Liver (tissue), 3 donors: ENCODE results near the gene NCAM2.

Source experiments
- CTCF ChIP-seq: fragments of 150-350 bp; IDR thresholded peaks from 2 replicates; pipeline ENCODE4 v1.5.1; 2017; ENCODE audit warnings: improper control_type of control experiment, low read depth, low read length; ENCODE audit not compliant: missing input control
- EGR1 ChIP-seq, 2 donors: IDR thresholded peaks; 2 replicates each; pipeline ENCODE4 v1.6.1; 2016 to 2018; ENCODE audit warnings: antibody characterized with exemption in 2 of 2, low read depth in 2 of 2
- FOXA1 ChIP-seq: IDR thresholded peaks from 2 replicates; pipeline ENCODE4 v1.6.1; 2016; ENCODE audit warnings: antibody characterized with exemption
- FOXA2 ChIP-seq: IDR thresholded peaks from 2 replicates; pipeline ENCODE4 v1.6.1; 2016; ENCODE audit warnings: antibody characterized with exemption
- HNF4G ChIP-seq: IDR thresholded peaks from 2 replicates; pipeline ENCODE4 v1.6.1; 2016; ENCODE audit warnings: antibody characterized with exemption
- MAX ChIP-seq: IDR thresholded peaks from 2 replicates; pipeline ENCODE4 v1.6.1; 2016; ENCODE audit warnings: antibody characterized with exemption
- RAD21 ChIP-seq, 2 donors: IDR thresholded peaks; 2 replicates each; pipeline ENCODE4 v1.6.1; 2016; ENCODE audit warnings: antibody characterized with exemption in 2 of 2, mild to moderate bottlenecking in 2 of 2
- SP1 ChIP-seq: IDR thresholded peaks from 2 replicates; pipeline ENCODE4 v1.6.1; 2018; ENCODE audit warnings: antibody characterized with exemption, mild to moderate bottlenecking
- TAF1 ChIP-seq: conservative IDR thresholded peaks from 2 replicates; pipeline ENCODE4 v1.6.1; 2016; ENCODE audit warnings: antibody characterized with exemption, mild to moderate bottlenecking
- YY1 ChIP-seq: IDR thresholded peaks from 2 replicates; pipeline ENCODE4 v1.6.1; 2016; ENCODE audit warnings: antibody characterized with exemption, mild to moderate bottlenecking
- ZBTB33 ChIP-seq: IDR thresholded peaks from 2 replicates; pipeline ENCODE4 v1.6.1; 2016; ENCODE audit warnings: antibody characterized with exemption
- TF ChIP-seq, protein P1 (sequence below): IDR thresholded peaks from 2 replicates; pipeline ENCODE4 v1.6.1; 2016; ENCODE audit warnings: antibody characterized with exemption, mild to moderate bottlenecking
- donor health status: healthy.
- donor health status: healthy.

- no peak for TF ChIP-seq CTCF
- no peak for TF ChIP-seq TAF1
- TF ChIP-seq HNF4G = no peak
- TF ChIP-seq, protein P1, sequence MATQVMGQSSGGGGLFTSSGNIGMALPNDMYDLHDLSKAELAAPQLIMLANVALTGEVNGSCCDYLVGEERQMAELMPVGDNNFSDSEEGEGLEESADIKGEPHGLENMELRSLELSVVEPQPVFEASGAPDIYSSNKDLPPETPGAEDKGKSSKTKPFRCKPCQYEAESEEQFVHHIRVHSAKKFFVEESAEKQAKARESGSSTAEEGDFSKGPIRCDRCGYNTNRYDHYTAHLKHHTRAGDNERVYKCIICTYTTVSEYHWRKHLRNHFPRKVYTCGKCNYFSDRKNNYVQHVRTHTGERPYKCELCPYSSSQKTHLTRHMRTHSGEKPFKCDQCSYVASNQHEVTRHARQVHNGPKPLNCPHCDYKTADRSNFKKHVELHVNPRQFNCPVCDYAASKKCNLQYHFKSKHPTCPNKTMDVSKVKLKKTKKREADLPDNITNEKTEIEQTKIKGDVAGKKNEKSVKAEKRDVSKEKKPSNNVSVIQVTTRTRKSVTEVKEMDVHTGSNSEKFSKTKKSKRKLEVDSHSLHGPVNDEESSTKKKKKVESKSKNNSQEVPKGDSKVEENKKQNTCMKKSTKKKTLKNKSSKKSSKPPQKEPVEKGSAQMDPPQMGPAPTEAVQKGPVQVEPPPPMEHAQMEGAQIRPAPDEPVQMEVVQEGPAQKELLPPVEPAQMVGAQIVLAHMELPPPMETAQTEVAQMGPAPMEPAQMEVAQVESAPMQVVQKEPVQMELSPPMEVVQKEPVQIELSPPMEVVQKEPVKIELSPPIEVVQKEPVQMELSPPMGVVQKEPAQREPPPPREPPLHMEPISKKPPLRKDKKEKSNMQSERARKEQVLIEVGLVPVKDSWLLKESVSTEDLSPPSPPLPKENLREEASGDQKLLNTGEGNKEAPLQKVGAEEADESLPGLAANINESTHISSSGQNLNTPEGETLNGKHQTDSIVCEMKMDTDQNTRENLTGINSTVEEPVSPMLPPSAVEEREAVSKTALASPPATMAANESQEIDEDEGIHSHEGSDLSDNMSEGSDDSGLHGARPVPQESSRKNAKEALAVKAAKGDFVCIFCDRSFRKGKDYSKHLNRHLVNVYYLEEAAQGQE = no peak
- no peak for TF ChIP-seq YY1
- no peak for TF ChIP-seq MAX
- no peak for TF ChIP-seq SP1
- TF ChIP-seq FOXA2 = no peak
- no peak for TF ChIP-seq RAD21 (IDR thresholded peaks at IDR 0.05)
- no peak for TF ChIP-seq FOXA1
- TF ChIP-seq EGR1 (IDR thresholded peaks at IDR 0.05; ENCODE audit: low read depth in 2 of 2) = no peak
- no peak for TF ChIP-seq ZBTB33
These were observed 161.2 kb downstream of the NCAM2 start for GRCh38 chr21:21159253-21159899.
